Muscle layer of colon (tissue), 2 donors: ENCODE results near the gene HORMAD2.

ENCODE experiments used
- H3K27ac ChIP-seq: one replicate; pipeline ENCODE4 v1.7.0; 2013; ENCODE audit warnings: low read depth, mild to moderate bottlenecking, low read length, moderate library complexity
- H3K27me3 ChIP-seq, 2 donors: one replicate each; pipeline ENCODE4 v1.7.0; 2013; ENCODE audit warnings: low read length in 2 of 2, mild to moderate bottlenecking in 2 of 2; ENCODE audit not compliant: insufficient read depth in 2 of 2, control insufficient read depth in 1 of 2
- H3K36me3 ChIP-seq: one replicate; pipeline ENCODE4 v1.7.0; 2013; ENCODE audit warnings: mild to moderate bottlenecking, low read length; ENCODE audit not compliant: insufficient read depth
- H3K4me1 ChIP-seq: one replicate; pipeline ENCODE4 v1.7.0; 2013; ENCODE audit warnings: mild to moderate bottlenecking, low read length; ENCODE audit not compliant: insufficient read depth
- H3K4me3 ChIP-seq, 2 donors: one replicate each; pipeline ENCODE4 v1.7.0; 2013; ENCODE audit warnings: low read length in 2 of 2, low read depth in 1 of 2, mild to moderate bottlenecking in 1 of 2, moderate library complexity in 1 of 2
- H3K9ac ChIP-seq: one replicate; pipeline ENCODE4 v1.7.0; 2013; ENCODE audit warnings: low read length
- H3K9me3 ChIP-seq: one replicate; pipeline ENCODE4 v1.7.0; 2013; ENCODE audit warnings: mild to moderate bottlenecking, low read length
- donor health status: abdominal sarcoma.
- donor health status: Adenocarcinoma of cecum.

Gene HORMAD2

DNA sequence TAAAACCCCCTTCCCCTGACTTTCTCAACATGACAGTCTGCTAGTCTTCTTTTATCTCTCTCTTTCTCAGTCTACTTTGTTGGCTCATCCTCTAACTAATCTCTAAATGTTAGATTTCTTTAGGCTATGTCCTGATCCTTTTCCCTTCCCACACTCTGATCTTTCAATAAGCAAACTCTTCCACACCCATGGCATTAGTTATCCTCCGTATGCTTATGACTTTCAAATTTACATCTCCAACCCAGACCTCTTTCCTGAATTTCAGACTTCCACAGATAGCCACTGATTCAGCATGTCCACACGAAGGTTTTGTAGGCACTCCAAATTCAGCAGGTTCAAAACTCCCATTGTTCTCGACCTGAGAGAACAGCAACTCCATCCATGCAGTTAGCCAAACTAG is 90.7 kb downstream of the HORMAD2 start:
- H3K4me3 ChIP-seq = no peak overlapping the region
- no peak overlapping the region for H3K9ac ChIP-seq
- no peaks in the 10 kb centered on the region for H3K36me3 ChIP-seq
- no peaks in the 10 kb centered on the region for H3K4me1 ChIP-seq
- H3K27ac ChIP-seq = no peak overlapping the region
- H3K9me3 ChIP-seq = no peaks in the 10 kb centered on the region
- no peaks in the 10 kb centered on the region for H3K27me3 ChIP-seq

DNA sequence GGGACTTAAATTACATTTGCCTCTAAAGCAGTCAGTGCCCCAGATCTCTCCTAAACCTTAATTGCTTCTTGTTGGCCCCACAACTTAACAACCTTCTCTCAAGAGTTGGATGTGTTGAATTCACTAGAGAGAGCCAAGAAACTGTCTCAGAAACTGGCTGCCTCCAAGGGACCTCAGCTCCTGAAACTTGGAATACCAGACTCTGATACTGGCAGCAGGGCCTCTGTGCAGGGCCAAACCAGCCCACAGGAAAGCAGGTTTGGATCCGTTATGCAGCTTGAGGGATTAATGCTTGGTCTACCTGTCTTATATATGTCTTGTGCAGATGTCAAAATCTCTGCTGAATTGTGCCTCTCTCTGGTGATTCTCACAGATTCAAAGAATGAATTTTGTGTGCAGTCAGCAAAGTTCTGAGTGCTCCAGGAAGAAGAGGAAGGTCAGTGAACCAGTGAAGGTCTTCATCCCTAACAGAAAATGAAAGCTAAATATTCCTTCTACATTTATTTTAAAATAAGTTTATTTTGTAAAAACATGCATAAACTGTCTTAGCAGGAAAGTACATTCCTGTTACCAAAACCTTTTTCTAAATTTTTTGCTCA is 95.5 kb downstream of the HORMAD2 start:
- Histone ChIP-seq H3K27me3 (no peaks in the 10 kb centered on the region), H3K36me3 (no peaks in the 10 kb centered on the region), H3K27ac (no peak overlapping the region), H3K9me3 (no peaks in the 10 kb centered on the region), H3K9ac (no peak overlapping the region), H3K4me1 (no peaks in the 10 kb centered on the region), H3K4me3 (no peak overlapping the region)

DNA sequence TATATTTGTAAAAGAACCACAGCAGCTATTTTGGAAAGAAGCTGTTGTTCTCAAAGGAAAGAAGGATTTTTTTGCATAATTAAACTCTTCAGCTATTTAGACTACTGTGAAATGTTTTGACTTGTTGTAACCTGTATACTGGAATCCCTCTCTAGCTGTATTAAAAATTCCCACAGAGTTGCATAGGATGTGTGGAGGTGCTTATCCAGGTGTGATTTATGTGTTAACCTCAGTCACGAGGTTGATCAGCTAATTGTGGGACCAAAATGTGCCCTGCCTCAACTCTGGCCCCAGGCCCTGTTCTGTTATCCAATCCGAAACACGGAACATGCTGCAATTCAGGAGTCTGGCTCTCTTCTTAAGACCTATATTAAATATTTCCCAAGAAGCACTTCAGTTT is 96.2 kb downstream of the HORMAD2 start:
- no peak overlapping the region for H3K9ac ChIP-seq
- no peak overlapping the region for H3K27ac ChIP-seq
- H3K4me1 ChIP-seq = no peaks in the 10 kb centered on the region
- H3K4me3 ChIP-seq = no peak overlapping the region
- no peaks in the 10 kb centered on the region for H3K36me3 ChIP-seq
- H3K27me3 ChIP-seq = no peaks in the 10 kb centered on the region
- no peaks in the 10 kb centered on the region for H3K9me3 ChIP-seq

DNA sequence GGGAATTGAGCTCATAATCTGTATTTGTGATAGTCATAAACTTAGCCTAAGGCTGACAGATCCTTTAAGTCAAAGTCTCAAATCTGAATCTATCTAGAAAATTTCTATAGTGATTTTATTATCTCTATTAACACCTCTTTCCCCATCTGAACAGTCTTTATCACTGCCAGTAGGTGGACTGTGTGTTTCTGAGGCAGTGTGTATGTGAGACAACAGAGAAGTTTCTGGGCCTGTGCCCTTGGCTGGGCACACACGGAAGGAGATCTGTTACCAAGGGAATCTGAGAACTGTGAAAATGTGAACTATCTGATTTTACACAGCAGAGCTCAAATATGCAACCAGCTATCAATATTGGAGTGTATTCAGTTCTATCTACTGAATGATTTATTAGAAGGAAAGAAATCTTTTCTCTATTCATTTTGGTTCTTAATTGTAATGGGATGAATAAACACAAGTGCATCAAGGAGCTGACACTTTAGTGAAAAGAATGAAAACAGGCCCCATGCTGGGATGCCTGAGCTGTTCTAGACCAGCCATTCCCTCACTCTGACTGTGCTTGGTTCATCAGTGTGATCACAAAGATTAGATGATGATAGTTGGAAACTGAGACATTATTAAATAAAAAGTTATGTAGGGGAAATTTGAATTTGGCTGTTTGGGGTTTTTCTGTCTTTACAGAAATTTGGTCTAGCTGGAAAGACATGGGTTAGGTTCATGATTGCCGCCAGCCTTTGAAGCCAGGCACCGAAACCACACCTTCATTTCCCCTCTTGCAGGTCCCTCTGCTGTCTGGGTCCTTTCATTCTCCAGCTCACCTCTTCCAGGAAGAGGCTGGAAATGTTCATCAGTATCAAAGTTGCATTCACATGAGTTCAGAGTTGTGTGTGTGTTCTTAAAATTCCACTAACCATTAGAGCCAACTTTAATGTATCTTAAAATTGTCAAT is 98.2 kb downstream of the HORMAD2 start:
- no peaks in the 10 kb centered on the region for H3K27me3 ChIP-seq
- no peaks in the 10 kb centered on the region for H3K4me1 ChIP-seq
- H3K27ac ChIP-seq = no peak overlapping the region
- H3K4me3 ChIP-seq = no peak overlapping the region
- no peaks in the 10 kb centered on the region for H3K36me3 ChIP-seq
- no peaks in the 10 kb centered on the region for H3K9me3 ChIP-seq
- no peak overlapping the region for H3K9ac ChIP-seq

DNA sequence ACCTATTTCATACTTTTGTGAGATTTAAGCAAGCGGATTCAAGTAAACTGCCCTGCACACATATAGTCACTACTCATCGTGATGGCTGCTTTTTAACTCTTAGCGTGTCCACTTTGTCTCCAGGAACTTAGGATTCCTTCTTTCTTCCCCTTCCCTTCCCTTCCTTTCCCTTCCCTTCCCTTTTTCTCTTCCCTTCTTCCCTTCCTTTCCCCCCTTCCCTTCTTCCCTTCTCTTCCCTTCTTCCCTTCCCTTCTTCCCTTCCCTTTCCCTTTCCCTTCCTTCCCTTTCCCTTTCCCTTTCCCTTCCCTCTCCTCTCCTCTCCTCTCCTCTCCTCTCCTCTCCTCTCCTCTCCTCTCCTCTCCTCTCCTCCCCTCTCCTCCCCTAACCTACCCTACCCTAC is 100.4 kb downstream of the HORMAD2 start:
- Histone ChIP-seq H3K36me3 (no peaks in the 10 kb centered on the region), H3K9ac (no peak overlapping the region), H3K27me3 (no peaks in the 10 kb centered on the region), H3K4me3 (no peak overlapping the region), H3K27ac (no peak overlapping the region), H3K9me3 (no peaks in the 10 kb centered on the region), H3K4me1 (no peaks in the 10 kb centered on the region)

DNA sequence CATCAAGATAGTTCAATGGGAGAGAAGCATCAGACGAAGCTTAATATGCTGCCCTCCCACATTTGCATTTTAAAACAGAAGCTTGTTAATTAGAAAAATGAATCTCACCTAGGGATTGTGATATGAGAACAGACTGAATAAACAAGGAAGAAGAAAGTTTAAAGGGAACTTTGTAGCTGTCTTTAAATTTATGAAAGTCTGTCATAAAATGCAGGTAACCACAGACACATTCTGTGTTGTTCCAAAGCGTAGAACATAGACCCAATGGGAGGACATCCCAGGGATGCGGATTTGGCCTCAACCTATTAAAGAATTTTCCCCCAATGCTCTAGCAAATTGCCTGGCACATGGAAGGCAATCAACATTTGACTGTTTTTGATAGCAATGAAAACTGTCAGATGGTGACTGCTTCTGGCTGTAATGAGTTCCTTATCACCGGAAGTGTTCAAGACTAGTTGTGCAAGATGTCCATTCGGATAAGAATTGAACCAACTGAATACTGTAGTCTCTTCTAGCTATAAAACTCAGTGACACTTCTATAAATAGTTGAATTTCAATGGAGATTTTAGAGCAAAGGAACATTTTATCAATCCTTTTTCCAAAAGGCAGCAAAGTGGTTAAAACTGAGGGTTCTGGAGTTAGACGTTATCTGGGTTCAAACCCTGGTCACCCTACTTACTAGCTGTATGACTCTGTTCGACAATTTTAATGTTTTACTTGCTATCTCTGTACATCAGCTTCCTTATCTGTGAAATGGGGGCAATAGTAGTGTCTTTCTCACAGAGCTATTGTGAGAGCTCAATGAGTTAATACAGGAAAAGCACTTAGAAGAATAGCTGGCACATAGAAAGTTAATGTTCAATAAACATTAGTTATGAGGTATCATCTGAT is 101.4 kb downstream of the HORMAD2 start:
- no peaks in the 10 kb centered on the region for H3K4me1 ChIP-seq
- no peak overlapping the region for H3K4me3 ChIP-seq
- no peaks in the 10 kb centered on the region for H3K27me3 ChIP-seq
- no peak overlapping the region for H3K9ac ChIP-seq
- H3K27ac ChIP-seq = no peak overlapping the region
- no peaks in the 10 kb centered on the region for H3K9me3 ChIP-seq
- H3K36me3 ChIP-seq = no peaks in the 10 kb centered on the region

DNA sequence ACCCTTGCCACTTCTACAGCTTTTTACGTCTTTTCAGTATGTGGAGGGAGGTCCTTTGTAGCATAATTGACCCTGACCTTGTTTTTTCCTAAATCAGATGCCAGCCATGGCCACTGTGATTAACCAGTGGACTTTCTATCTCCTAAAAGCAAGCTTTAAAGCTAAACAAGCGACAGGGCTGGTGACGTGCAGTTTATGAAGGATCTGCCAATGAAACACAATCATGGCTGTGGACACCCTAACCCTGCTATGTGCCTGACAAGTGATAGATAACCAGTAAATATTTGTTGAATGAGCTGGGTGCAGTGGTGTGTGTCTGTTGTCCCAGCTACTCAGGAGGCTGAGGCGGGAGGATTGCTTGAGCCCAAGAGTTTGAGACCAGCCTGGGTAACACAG is 102.1 kb downstream of the HORMAD2 start:
- H3K4me3 ChIP-seq = no peak overlapping the region
- no peaks in the 10 kb centered on the region for H3K36me3 ChIP-seq
- no peak overlapping the region for H3K27ac ChIP-seq
- no peaks in the 10 kb centered on the region for H3K27me3 ChIP-seq
- H3K9me3 ChIP-seq = no peaks in the 10 kb centered on the region
- H3K9ac ChIP-seq = no peak overlapping the region
- H3K4me1 ChIP-seq = no peaks in the 10 kb centered on the region

DNA sequence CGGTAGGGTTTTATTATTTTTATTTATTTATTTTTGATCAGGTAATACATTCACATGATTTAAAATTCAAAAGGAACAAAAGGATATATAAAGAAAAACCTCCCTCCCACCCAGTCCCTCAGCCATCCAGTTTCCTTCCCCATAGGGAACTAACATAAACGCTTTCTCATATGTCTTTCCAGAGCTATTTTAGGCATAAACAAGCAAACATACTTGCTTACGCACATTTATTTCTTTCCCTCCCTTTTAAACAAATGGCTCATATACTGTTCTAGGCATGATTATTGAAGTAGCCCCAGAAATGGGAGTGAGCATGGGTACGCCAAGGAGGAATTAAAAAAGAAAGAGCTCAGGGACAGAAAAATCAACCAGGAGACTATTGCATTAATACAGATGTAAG is 102.6 kb downstream of the HORMAD2 start:
- H3K4me1 ChIP-seq = no peaks in the 10 kb centered on the region
- H3K4me3 ChIP-seq = no peak overlapping the region
- H3K27me3 ChIP-seq = no peaks in the 10 kb centered on the region
- no peak overlapping the region for H3K9ac ChIP-seq
- H3K36me3 ChIP-seq = no peaks in the 10 kb centered on the region
- H3K27ac ChIP-seq = no peak overlapping the region
- no peaks in the 10 kb centered on the region for H3K9me3 ChIP-seq

DNA sequence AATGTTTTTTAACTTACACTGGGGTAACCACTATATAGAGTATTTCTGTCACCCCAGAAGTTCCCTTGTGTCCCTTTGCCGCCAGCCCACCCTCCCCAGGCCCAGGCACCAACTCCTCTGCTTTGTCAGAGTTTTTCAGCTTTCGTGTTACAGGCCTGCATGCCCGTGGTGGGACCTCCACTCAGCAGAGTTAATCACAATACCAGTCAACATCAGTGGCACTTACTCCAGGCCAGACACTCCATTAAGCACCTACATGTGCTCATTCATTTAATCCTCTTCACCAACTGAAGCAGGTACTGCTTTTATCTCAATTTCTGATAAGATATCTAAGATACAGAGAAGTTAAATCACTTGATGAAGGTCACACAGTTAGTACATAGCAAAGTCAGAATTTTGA is 103.0 kb downstream of the HORMAD2 start:
- no peaks in the 10 kb centered on the region for H3K4me1 ChIP-seq
- H3K4me3 ChIP-seq = no peak overlapping the region
- no peak overlapping the region for H3K27ac ChIP-seq
- H3K36me3 ChIP-seq = no peaks in the 10 kb centered on the region
- H3K9me3 ChIP-seq = no peaks in the 10 kb centered on the region
- H3K9ac ChIP-seq = no peak overlapping the region
- H3K27me3 ChIP-seq = no peaks in the 10 kb centered on the region

DNA sequence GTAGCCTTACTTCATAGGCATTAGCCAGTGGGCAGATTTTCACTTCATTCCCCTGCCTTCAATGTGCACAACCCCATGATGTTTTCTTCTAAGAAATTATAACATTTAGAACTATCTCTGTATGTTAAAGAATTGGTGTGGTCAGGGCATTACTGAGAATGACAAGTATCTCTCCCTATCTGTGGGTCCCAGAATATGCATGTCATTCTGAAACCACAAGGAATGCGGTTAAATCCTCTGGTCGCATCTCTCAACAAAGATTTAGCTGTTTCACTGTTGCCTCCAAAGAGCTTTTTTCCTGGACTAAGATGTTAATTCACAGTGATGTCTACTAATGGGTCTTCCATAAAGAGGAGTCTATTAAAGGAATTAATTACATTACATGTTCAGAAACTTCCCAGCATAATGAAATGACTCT is 103.6 kb downstream of the HORMAD2 start:
- H3K27me3 ChIP-seq = no peaks in the 10 kb centered on the region
- no peaks in the 10 kb centered on the region for H3K4me1 ChIP-seq
- no peaks in the 10 kb centered on the region for H3K36me3 ChIP-seq
- no peak overlapping the region for H3K27ac ChIP-seq
- H3K4me3 ChIP-seq = no peak overlapping the region
- H3K9ac ChIP-seq = no peak overlapping the region
- H3K9me3 ChIP-seq = no peaks in the 10 kb centered on the region

DNA sequence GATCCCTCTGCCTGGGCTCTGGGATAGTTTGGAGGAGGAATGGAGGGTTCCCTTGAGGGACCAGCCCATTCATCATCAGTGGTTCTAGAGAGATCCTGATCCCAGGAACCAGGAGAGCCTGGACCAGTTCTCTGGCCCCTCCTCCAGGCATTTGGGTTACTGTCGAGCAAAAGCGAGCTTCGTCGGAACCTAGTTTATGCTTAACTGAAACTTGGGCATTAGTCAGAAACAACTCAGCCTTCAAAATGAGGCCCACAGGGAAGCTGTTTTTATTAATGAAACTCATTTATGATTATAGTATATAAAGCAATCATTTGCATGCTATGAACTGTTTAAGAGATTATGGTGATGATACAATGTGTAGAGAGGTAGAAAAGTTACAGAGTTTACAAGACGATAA is 104.9 kb downstream of the HORMAD2 start:
- H3K9me3 ChIP-seq = no peaks in the 10 kb centered on the region
- H3K36me3 ChIP-seq = no peaks in the 10 kb centered on the region
- H3K27ac ChIP-seq = no peak overlapping the region
- no peaks in the 10 kb centered on the region for H3K4me1 ChIP-seq
- no peaks in the 10 kb centered on the region for H3K27me3 ChIP-seq
- no peak overlapping the region for H3K9ac ChIP-seq
- no peak overlapping the region for H3K4me3 ChIP-seq
